ENCODE data around the gene SLC10A4.

DNA sequence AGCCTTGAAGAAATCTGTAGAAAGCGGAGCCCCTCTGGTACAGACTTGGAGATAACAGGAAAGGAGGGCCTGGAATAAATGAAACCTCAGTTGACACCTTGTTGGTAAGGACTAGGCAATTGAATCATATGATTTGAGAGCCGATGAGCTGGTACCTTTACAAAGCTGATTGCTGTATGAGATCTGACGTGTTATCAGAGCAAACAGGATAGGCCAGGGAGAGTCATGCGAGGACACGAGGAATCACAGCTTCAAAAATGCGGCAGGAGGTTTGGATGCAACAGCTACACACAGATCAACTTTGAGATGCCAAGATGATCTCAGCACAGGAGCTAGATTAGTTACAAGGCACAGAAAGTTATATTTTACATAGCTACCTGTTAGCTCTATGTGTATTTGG lies 7.4 kb upstream of the SLC10A4 start:
- no peak for TF ChIP-seq EZH2 (IDR thresholded peaks at IDR 0.05)
- TF ChIP-seq, protein P1, sequence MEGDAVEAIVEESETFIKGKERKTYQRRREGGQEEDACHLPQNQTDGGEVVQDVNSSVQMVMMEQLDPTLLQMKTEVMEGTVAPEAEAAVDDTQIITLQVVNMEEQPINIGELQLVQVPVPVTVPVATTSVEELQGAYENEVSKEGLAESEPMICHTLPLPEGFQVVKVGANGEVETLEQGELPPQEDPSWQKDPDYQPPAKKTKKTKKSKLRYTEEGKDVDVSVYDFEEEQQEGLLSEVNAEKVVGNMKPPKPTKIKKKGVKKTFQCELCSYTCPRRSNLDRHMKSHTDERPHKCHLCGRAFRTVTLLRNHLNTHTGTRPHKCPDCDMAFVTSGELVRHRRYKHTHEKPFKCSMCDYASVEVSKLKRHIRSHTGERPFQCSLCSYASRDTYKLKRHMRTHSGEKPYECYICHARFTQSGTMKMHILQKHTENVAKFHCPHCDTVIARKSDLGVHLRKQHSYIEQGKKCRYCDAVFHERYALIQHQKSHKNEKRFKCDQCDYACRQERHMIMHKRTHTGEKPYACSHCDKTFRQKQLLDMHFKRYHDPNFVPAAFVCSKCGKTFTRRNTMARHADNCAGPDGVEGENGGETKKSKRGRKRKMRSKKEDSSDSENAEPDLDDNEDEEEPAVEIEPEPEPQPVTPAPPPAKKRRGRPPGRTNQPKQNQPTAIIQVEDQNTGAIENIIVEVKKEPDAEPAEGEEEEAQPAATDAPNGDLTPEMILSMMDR (IDR thresholded peaks at IDR 0.05) = no peak
- TF ChIP-seq EZH2phosphoT487 (IDR thresholded peaks at IDR 0.05) = no peak
